ENCODE data around the gene CHD5.

CHD5 gene

DNA sequence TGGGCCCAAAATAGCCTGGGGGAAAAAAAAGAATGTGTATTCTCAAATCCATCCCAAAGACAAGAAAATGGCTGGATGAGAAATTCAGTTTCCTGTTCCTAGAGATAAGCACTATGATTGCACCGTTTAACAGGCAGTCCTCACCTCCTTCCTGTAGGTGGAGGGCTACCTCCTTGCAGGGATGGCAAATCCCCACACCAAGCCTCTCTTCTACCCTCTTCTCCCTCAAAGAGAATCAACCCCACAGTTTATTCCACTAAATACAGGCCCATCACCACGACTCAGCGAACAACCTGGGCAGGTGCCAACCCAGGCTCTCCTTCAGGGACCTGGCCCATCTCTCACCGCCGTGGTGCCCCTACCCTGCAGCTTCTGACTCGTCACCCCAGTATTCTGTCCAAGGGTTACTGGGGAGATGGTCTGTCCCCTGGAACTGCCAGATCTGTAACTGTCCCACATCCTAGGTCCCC lies 3.4 kb upstream of the CHD5 start:
- TF ChIP-seq, protein P1, sequence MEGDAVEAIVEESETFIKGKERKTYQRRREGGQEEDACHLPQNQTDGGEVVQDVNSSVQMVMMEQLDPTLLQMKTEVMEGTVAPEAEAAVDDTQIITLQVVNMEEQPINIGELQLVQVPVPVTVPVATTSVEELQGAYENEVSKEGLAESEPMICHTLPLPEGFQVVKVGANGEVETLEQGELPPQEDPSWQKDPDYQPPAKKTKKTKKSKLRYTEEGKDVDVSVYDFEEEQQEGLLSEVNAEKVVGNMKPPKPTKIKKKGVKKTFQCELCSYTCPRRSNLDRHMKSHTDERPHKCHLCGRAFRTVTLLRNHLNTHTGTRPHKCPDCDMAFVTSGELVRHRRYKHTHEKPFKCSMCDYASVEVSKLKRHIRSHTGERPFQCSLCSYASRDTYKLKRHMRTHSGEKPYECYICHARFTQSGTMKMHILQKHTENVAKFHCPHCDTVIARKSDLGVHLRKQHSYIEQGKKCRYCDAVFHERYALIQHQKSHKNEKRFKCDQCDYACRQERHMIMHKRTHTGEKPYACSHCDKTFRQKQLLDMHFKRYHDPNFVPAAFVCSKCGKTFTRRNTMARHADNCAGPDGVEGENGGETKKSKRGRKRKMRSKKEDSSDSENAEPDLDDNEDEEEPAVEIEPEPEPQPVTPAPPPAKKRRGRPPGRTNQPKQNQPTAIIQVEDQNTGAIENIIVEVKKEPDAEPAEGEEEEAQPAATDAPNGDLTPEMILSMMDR (IDR thresholded peaks at IDR 0.05), result 0 out of 2 replicates have a peak, but pooled peaks have one; percentile 9

DNA sequence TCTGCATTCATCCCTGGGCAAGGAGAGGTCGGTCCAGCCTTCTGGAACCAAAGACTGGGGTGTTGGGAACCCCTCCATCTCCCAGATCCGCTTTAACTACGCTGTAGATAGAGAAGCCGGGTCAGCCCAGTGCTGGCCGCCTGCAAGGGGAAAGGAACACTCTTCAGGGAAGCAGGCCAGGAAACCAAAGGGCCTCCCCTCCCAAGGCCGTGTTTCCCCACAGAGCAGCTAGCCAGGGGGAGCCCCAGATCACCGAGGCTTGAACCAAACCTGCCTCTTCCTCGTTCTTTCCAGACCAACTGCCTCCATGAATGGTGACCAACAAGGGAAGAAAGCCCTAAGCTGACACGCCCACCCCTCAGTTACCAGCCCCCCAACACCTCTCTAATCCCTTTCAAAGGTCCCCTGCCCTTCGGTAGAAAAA lies 1.2 kb upstream of the CHD5 start:
- TF ChIP-seq, protein P1 (IDR thresholded peaks at IDR 0.05), result no peak

DNA sequence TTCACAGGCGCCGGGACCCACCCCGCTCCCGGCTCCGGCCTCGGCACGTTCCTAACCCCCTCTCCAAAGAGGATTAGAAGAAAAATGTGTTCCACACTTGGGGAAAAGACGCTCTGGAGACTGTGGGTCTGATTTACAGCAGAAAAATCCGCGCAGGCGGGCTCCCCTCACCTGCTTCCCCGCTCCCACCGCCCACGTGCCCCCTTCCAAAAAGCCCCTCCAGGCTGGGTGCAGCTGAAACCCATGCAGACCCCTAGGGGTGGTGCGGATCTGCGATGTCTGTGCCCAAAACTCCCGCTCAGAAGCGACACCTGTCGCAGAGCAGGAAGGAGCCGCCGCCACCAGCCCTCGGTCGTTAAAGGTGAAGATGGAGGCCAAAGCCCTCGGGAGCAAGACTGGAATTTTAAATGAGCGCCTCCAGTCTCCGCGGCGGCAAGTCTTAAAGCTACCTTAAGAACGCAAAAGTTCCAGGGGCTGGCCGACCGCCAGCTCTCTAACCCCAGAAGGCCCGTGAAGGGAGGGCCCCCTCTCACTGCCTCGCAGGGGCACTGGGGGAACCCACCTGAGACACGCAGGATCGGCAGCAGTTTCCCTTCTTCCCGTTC lies 688 bp upstream of the CHD5 start:
- TF ChIP-seq, protein P1 (IDR thresholded peaks at IDR 0.05), result no peak

DNA sequence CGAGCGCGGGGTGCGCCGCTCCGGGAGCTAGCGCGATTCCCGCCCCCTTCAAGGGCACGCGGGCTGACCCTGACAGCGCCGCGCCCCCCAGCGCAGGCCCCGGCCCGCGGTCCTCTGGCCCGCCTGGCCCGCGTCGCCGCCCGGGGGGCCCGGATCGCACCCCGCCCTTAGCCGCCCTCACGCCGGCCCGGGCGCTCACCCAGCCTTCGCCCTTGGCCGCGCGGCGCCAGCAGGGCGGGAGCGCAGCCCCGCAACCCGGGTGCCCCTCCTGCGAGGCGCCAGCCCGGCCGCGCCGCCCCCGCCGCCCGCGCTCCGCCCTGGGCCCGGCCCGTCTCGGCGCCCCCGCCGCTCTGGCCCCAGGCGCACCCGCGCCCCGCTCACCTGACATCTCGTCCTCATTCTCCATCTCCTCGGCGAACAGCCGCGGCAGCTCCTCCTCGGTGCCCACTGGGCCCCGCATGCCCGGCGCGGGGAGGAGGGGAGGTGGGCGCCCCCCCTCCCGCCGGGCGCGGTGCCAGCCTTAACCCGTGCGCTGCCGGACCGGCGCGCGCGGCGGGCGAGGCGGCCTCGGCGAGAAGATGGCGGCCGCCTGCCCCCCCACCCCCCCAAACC lies 451 bp downstream of the CHD5 start:
- TF ChIP-seq, protein P1 (IDR thresholded peaks at IDR 0.05), result no peak

DNA sequence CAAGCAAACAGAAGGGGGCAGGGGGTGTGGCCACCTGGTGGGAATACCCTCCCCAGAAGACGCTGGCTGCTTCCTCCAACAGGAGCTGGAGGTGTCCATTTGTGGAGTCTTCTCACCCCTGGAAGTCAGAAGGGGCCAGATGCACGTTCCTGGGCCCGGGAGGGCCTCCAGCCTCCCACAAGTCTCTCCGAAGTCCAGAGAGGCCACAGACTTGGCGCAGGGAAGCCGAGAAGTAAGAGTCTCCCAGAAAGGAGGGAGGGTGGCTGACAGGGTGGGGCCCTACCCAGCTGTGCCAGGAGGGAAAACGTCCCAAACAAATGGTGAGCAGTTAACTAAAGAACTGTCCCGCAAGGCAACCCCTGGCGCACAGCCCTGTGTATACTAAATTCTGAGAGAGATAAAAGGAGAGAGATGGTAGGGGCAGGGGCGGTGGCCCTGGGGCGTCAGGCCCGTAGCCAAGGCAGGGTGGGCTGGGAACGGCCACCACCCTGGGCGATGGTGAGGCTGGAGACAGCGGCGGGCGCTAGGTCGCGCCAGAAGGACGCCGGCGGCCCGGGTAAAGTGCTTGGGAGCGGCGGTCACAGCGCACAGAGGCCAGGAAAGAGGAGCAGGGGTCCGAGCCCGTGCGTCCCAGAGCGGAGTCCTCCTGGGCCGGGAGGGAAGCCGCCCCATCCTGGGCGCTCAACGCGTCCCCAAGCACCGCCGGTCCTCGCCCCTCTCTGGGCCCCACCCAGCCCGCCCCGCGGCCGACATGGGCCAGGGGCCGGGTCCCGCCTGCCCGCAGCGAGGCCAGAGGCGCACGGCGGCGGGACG lies 1.2 kb downstream of the CHD5 start:
- TF ChIP-seq, protein P1 (IDR thresholded peaks at IDR 0.05), result no peak

DNA sequence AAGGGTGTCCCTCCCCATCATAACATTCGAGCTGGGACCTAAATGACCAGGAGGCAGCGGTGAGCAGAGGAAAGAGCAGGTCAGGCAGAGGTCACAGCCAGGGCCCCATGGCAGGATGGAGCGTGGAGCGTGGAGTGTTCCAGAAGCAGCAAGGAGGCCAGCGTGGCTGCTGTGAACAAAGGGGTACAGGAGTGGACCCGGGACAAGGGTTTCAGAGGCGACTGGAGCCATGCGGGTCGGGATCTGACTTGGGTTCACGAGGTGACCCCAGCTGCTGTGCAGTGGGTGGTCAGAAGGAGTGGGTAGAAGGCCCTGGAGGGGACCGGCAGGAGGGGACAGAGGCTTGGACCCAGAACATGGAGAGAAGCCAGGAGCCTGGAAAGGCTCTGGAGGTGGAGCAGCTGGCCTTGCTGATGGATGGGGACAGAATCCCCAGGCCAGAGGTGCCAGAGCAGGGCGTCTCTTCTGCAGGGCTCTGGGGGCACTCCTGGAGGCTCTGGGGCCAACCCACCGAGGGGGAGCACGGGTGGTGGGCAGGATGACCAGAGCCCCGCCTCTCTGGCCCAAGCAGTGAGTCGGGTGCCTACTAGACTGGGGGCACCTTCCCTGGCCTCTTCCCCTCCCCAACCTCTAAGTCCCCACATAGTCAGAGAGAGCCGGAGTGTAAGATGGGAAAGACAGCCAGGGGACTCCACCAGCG lies 2.3 kb downstream of the CHD5 start:
- TF ChIP-seq, protein P1 (IDR thresholded peaks at IDR 0.05), result no peak

DNA sequence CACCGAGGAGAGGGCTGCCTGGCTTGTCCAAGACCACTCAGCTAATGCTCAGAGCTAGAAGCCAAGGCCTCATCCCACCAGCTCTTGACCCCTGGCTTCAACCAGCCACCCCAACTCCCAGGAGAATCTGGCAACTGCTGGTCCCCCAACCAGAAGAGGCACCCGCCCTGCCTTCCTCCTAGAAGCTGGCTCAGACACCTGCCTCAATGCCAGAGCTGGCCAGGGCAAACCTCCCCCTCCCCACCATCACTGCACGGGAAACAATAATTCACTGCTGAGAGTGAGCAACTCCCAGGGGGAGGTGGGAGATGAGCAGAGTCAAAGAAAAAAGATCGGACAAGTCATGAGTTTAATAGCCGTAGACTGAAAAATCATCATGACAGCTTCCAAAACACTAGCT lies 3.3 kb downstream of the CHD5 start:
- TF ChIP-seq, protein P1 (IDR thresholded peaks at IDR 0.05), result no peak

All from LNCAP (cell line).